Stomach (tissue), 9 donors: Measurements from ENCODE around the gene BIRC6. TPM values are rescaled to one million over a fixed set of nuclear protein-coding genes. Genes with fewer than 3 reads are reported as not detected.

Experiments used
- DNase-seq, 2 donors: peaks; one replicate each; pipeline versions ENCODE4 v3.0.0 to v3.0.0-alpha.2; 2013 to 2019
- H3K27ac ChIP-seq, 5 donors: fragments of 200-600 bp in 4 of 5; sonication (generic) in 4 of 5; one replicate each; pipeline ENCODE4 v1.5.1; 2013 to 2019; ENCODE audit warnings: mild to moderate bottlenecking in 1 of 5, moderate library complexity in 1 of 5
- H3K27me3 ChIP-seq, 3 donors: fragments of 200-600 bp; sonication (generic); one replicate each; pipeline ENCODE4 v1.5.1; 2017 to 2019; ENCODE audit warnings: mixed run types in 1 of 3
- H3K36me3 ChIP-seq, 4 donors: fragments of 200-600 bp; sonication (generic); 1 replicate in 3 of 4; 2 replicates in 1 of 4; pipeline ENCODE4 v1.5.1; 2016 to 2019
- H3K4me1 ChIP-seq, 4 donors: fragments of 200-600 bp; sonication (generic); one replicate each; pipeline ENCODE4 v1.5.1; 2016 to 2019
- H3K4me3 ChIP-seq, 4 donors: fragments of 200-600 bp; sonication (generic) in 3 of 4; one replicate each; pipeline ENCODE4 v1.5.1; 2016 to 2019; ENCODE audit warnings: mild to moderate bottlenecking in 1 of 4
- H3K9me3 ChIP-seq, 4 donors: fragments of 200-600 bp; sonication (generic); one replicate each; pipeline ENCODE4 v1.5.1; 2016 to 2019
- CTCF ChIP-seq, 7 experiments: fragments of 450-650 bp in 4 of 7; fragments of 200-600 bp in 3 of 7; sonication (generic) in 3 of 7; IDR thresholded peaks; one replicate each; pipeline ENCODE4 v1.5.1; 2016 to 2019; ENCODE audit warnings: antibody characterized with exemption in 7 of 7, control low read depth in 2 of 7, mild to moderate bottlenecking in 1 of 7
- EP300 ChIP-seq: sonication (generic); formaldehyde crosslinking; IDR thresholded peaks from one replicate; pipeline ENCODE4 v1.6.1; 2017; ENCODE audit warnings: antibody characterized with exemption
- POLR2A ChIP-seq, 4 donors: fragments of 450-650 bp; IDR thresholded peaks; one replicate each; pipeline ENCODE4 v1.6.1; 2016; ENCODE audit warnings: antibody characterized with exemption in 4 of 4, control low read depth in 2 of 4, mild to moderate bottlenecking in 1 of 4, moderate library complexity in 1 of 4
- POLR2AphosphoS5 ChIP-seq, 3 donors: sonication (generic); formaldehyde crosslinking; IDR thresholded peaks; one replicate each; pipeline ENCODE4 v1.6.1; 2016; ENCODE audit warnings: antibody characterized with exemption in 3 of 3
- WGBS, 5 donors: extraction: QIAGEN DNeasy Blood & Tissue Kit in 3 of 5; methylation state at CpG; one replicate each; pipeline versions ENCODE4 v1.1.5 to v1.1.7; 2013 to 2018; 5-methylcytosine and 5-hydroxymethylcytosine counted together
- intact Hi-C: fragments of 100-400 bp; cut with DNase I; formaldehyde crosslinking; loops from one replicate; pipeline ENCODE4 v1.15.1; 2023; ENCODE audit warnings: low total_unique reads
- polyA plus RNA-seq, 3 donors: library from polyadenylated mRNA; stranded (reverse); fragments of 200-250 nt; gene quantifications; one replicate each; pipeline ENCODE4 v1.2.3, GENCODE V29; 2013
- total RNA-seq, 5 donors: library from RNA; depleted of rRNA; stranded (reverse); fragments of >200 nt; gene quantifications; one replicate each; pipeline versions ENCODE4 v1.1.0 to v1.2.3, GENCODE V29; 2014 to 2016
- donor health status: healthy with polysubstance abuse.
- donor health status: Bipolar disorder and iron deficiency.
- donor health status: healthy.

BIRC6 gene
- total and polyA plus RNA-seq, 8 donors, result 7.7 to 361 (median 68.2) TPM

GRCh38 chr2:32446369-32446768 is 89.5 kb downstream of the BIRC6 start:
- TF ChIP-seq EP300 (no peak), POLR2A (IDR thresholded peaks at IDR 0.05) (no peak), POLR2AphosphoS5 (IDR thresholded peaks at IDR 0.05) (no peak), CTCF (IDR thresholded peaks at IDR 0.05) (no peak)
- H3K36me3 ChIP-seq, result peaks cover 45 to 88% (median 81%) of the 10 kb centered on the region in 4 donors
- no peaks in the 10 kb centered on the region for H3K27me3 ChIP-seq
- intact Hi-C loops, result no loop called here
- DNase-seq, result no peak
- H3K4me1 ChIP-seq, result no peaks in the 10 kb centered on the region
- no peak overlapping the region for H3K27ac ChIP-seq
- no peak overlapping the region for H3K4me3 ChIP-seq
- WGBS, 5 donors, result 96 to 99% (median 98%) methylated on average over 6 of the region's 6 CpGs
- no peaks in the 10 kb centered on the region for H3K9me3 ChIP-seq

GRCh38 chr2:32450851-32451250 is 94.0 kb downstream of the BIRC6 start:
- no peak for TF ChIP-seq POLR2A (IDR thresholded peaks at IDR 0.05)
- TF ChIP-seq POLR2AphosphoS5 (IDR thresholded peaks at IDR 0.05), result no peak
- TF ChIP-seq CTCF (IDR thresholded peaks at IDR 0.05), result no peak
- TF ChIP-seq EP300, result no peak
- Histone ChIP-seq H3K36me3 (peaks cover 6 to 65% (median 53%) of the 10 kb centered on the region in 4 donors), H3K4me1 (no peaks in the 10 kb centered on the region), H3K27ac (no peak overlapping the region), H3K4me3 (no peak overlapping the region), H3K27me3 (no peaks in the 10 kb centered on the region), H3K9me3 (no peaks in the 10 kb centered on the region)
- intact Hi-C loops, result no loop called here
- DNase-seq, result no peak

- H3K4me3 ChIP-seq, result no peak overlapping the region
- TF ChIP-seq CTCF (IDR thresholded peaks at IDR 0.05), result no peak
- peaks cover 0 to 57% (median 51%) of the 10 kb centered on the region in 4 donors for H3K36me3 ChIP-seq
- no peaks in the 10 kb centered on the region for H3K27me3 ChIP-seq
- intact Hi-C loops, result no loop called here
- H3K4me1 ChIP-seq, result no peaks in the 10 kb centered on the region
- no peaks in the 10 kb centered on the region for H3K9me3 ChIP-seq
- no peak overlapping the region for H3K27ac ChIP-seq
- DNase-seq, result no peak
- 94 to 99% (median 97%) methylated on average over 2 of the region's 2 CpGs for WGBS, 5 donors
Measured at GRCh38 chr2:32452338-32453064, 95.7 kb downstream of the BIRC6 start.

GRCh38 chr2:32453242-32454062 is 96.6 kb downstream of the BIRC6 start:
- Histone ChIP-seq H3K4me3 (no peak overlapping the region), H3K9me3 (no peaks in the 10 kb centered on the region), H3K4me1 (no peaks in the 10 kb centered on the region), H3K36me3 (peaks cover 0 to 58% (median 55%) of the 10 kb centered on the region in 4 donors), H3K27ac (no peak overlapping the region), H3K27me3 (no peaks in the 10 kb centered on the region)
- no peak for DNase-seq
- no peak for TF ChIP-seq POLR2AphosphoS5 (IDR thresholded peaks at IDR 0.05)
- no peak for TF ChIP-seq POLR2A (IDR thresholded peaks at IDR 0.05)
- no peak for TF ChIP-seq CTCF (IDR thresholded peaks at IDR 0.05)
- TF ChIP-seq EP300, result no peak
- 80 to 87% (median 82%) methylated on average over 3 of the region's 3 CpGs for WGBS, 5 donors
- intact Hi-C loops, result no loop called here
